ENCODE data around the gene ANTXR1.

GRCh38 chr2:69013142-69013839 lies at the start of gene ANTXR1:
- peak; percentile 29 to 47 for TF ChIP-seq POLR2A (IDR thresholded peaks at IDR 0.05)
- peak in 2 of 4 experiments; percentile 13 to 18 for TF ChIP-seq CTCF (IDR thresholded peaks at IDR 0.05)

Data from uterus (tissue), 2 donors.